Pulmonary artery endothelial cell (primary cell): ENCODE results near the gene OTULIN. TPM values are rescaled to one million over a fixed set of nuclear protein-coding genes. Genes with fewer than 3 reads are reported as not detected.
A peak's percentile ranks its signal among the peaks of the same experiment; 100 is the strongest.

ENCODE experiments used
- DNase-seq: peaks from one replicate; pipeline ENCODE4 v3.0.0-alpha.2; 2011; ENCODE audit warnings: low read depth, low spot score
- total RNA-seq: library from RNA; depleted of rRNA; stranded (reverse); fragments of >200 nt; gene quantifications from 2 replicates; pipeline ENCODE4 v1.2.3, GENCODE V29; 2014

Gene OTULIN
- total RNA-seq, 1 donor from 2014 or later = 18.7 TPM

- DNase-seq = no peak
These were observed 3.3 kb downstream of the OTULIN start for GRCh38 chr5:14667770-14668169.

GRCh38 chr5:14668181-14668591 lies 3.7 kb downstream of the OTULIN start:
- no peak for DNase-seq

- DNase-seq = no peak
These were observed 4.9 kb downstream of the OTULIN start for GRCh38 chr5:14669415-14669814.

- no peak for DNase-seq
These were observed 5.5 kb downstream of the OTULIN start for GRCh38 chr5:14669975-14670374.

- DNase-seq = no peak
These were observed 6.9 kb downstream of the OTULIN start for GRCh38 chr5:14671414-14671813.

GRCh38 chr5:14672082-14672481 lies 7.6 kb downstream of the OTULIN start:
- no peak for DNase-seq

- no peak for DNase-seq
These were observed 8.2 kb downstream of the OTULIN start for GRCh38 chr5:14672484-14673394.

- DNase-seq = no peak
These were observed 8.9 kb downstream of the OTULIN start for GRCh38 chr5:14673443-14673842.

GRCh38 chr5:14674983-14675854 lies 10.7 kb downstream of the OTULIN start:
- no peak for DNase-seq

GRCh38 chr5:14675865-14676300 lies 11.4 kb downstream of the OTULIN start:
- DNase-seq = no peak

- no peak for DNase-seq
These were observed 11.8 kb downstream of the OTULIN start for GRCh38 chr5:14676320-14676719.

GRCh38 chr5:14678773-14679334 lies 14.3 kb downstream of the OTULIN start:
- DNase-seq = no peak

- no peak for DNase-seq
These were observed 15.1 kb downstream of the OTULIN start for GRCh38 chr5:14679595-14679994.

- no peak for DNase-seq
These were observed 16.8 kb downstream of the OTULIN start for GRCh38 chr5:14681236-14681752.

GRCh38 chr5:14683906-14684455 lies 19.5 kb downstream of the OTULIN start:
- DNase-seq = no peak

GRCh38 chr5:14684757-14685156 lies 20.2 kb downstream of the OTULIN start:
- DNase-seq = no peak

GRCh38 chr5:14685757-14686156 lies 21.2 kb downstream of the OTULIN start:
- peak; percentile 20 for DNase-seq

GRCh38 chr5:14686517-14686916 lies 22.0 kb downstream of the OTULIN start:
- DNase-seq = no peak

GRCh38 chr5:14687023-14687665 lies 22.6 kb downstream of the OTULIN start:
- no peak for DNase-seq

- DNase-seq = no peak
These were observed 28.6 kb downstream of the OTULIN start for GRCh38 chr5:14693070-14693469.

- DNase-seq = no peak
These were observed 30.6 kb downstream of the OTULIN start for GRCh38 chr5:14695152-14695551.
